OCI-LY7 (cell line): Measurements from ENCODE around the gene TMEM259.

ENCODE experiments used
- CTCF ChIP-seq: fragments of 200-600 bp; sonication (generic); conservative IDR thresholded peaks from 2 replicates; pipeline ENCODE4 v1.5.1; 2014; ENCODE audit warnings: mild to moderate bottlenecking, antibody characterized with exemption, low read length, moderate library complexity, mixed read lengths
- EZH2phosphoT487 ChIP-seq: fragments of 200-600 bp; sonication (generic); IDR thresholded peaks from 2 replicates; pipeline ENCODE4 v1.6.1; 2018; ENCODE audit warnings: low read depth, borderline replicate concordance, mild to moderate bottlenecking, mixed run types, antibody characterized with exemption, low read length, moderate library complexity, mixed read lengths

GRCh38 chr19:984165-984967 lies 36.6 kb downstream of the TMEM259 start, which contains the start of gene WDR18:
- TF ChIP-seq CTCF: no peak
- no peak for TF ChIP-seq EZH2phosphoT487
